Fibroblast of skin of scalp (primary cell): ENCODE results near the gene PTPN20.

Experiments used
- DNase-seq: peaks from one replicate; pipeline ENCODE4 v3.0.0-alpha.2; 2013

The PTPN20 gene

GRCh38 chr10:47022311-47023131 is 111.3 kb downstream of the PTPN20 start:
- DNase-seq: no peak

- no peak for DNase-seq
These were observed 112.2 kb downstream of the PTPN20 start for GRCh38 chr10:47023237-47024045.

GRCh38 chr10:47024046-47024322 is 112.8 kb downstream of the PTPN20 start:
- no peak for DNase-seq

GRCh38 chr10:47024399-47025252 is 113.4 kb downstream of the PTPN20 start:
- peak; percentile 25 for DNase-seq

- DNase-seq: no peak
These were observed 114.0 kb downstream of the PTPN20 start for GRCh38 chr10:47025253-47025539.

GRCh38 chr10:47025540-47026300 is 114.5 kb downstream of the PTPN20 start:
- peak; percentile 57 for DNase-seq

- DNase-seq: no peak
These were observed 115.3 kb downstream of the PTPN20 start for GRCh38 chr10:47026301-47027107.

- DNase-seq: no peak
These were observed 116.0 kb downstream of the PTPN20 start for GRCh38 chr10:47027108-47027783.

- no peak for DNase-seq
These were observed 116.6 kb downstream of the PTPN20 start for GRCh38 chr10:47027784-47028260.

- DNase-seq: no peak
These were observed 117.2 kb downstream of the PTPN20 start for GRCh38 chr10:47028466-47028865.

- no peak for DNase-seq
These were observed 118.2 kb downstream of the PTPN20 start for GRCh38 chr10:47029181-47030009.

GRCh38 chr10:47030191-47030703 is 119.0 kb downstream of the PTPN20 start:
- DNase-seq: no peak

- DNase-seq: peak; percentile 22
These were observed 120.1 kb downstream of the PTPN20 start for GRCh38 chr10:47031211-47031900.

GRCh38 chr10:47031901-47032465 is 120.8 kb downstream of the PTPN20 start:
- DNase-seq: peak; percentile 10

GRCh38 chr10:47033081-47033480 is 121.9 kb downstream of the PTPN20 start:
- DNase-seq: no peak

GRCh38 chr10:47033541-47034270 is 122.5 kb downstream of the PTPN20 start:
- no peak for DNase-seq

- DNase-seq: no peak
These were observed 123.3 kb downstream of the PTPN20 start for GRCh38 chr10:47034441-47035051.
